H9 (cell line): ENCODE data around the gene THSD7A. TPM values are rescaled to one million over a fixed set of nuclear protein-coding genes. Genes with fewer than 3 reads are reported as not detected.

ENCODE experiments used
- DNase-seq: peaks from one replicate; pipeline ENCODE4 v3.0.0-alpha.2; 2017
- H2AFZ ChIP-seq: one replicate; pipeline ENCODE4 v1.6.1; 2013; ENCODE audit warnings: mild to moderate bottlenecking, low read length, control low read depth, moderate library complexity
- H2AK5ac ChIP-seq: 2 replicates; pipeline ENCODE4 v1.6.1; 2013; ENCODE audit warnings: low read length, control low read depth, mixed read lengths; ENCODE audit not compliant: insufficient read length
- H2BK120ac ChIP-seq: one replicate; pipeline ENCODE4 v1.6.1; 2013; ENCODE audit warnings: low read depth, mild to moderate bottlenecking, low read length, control low read depth, inconsistent platforms; ENCODE audit not compliant: poor library complexity, severe bottlenecking
- H2BK12ac ChIP-seq: 2 replicates; pipeline ENCODE4 v1.6.1; 2013; ENCODE audit warnings: low read length, control low read depth, mixed read lengths, low read depth; ENCODE audit not compliant: insufficient read length
- H2BK15ac ChIP-seq: 2 replicates; pipeline ENCODE4 v1.6.1; 2013; ENCODE audit warnings: low read depth, low read length, control low read depth
- H2BK20ac ChIP-seq: one replicate; pipeline ENCODE4 v1.6.1; 2013; ENCODE audit warnings: low read depth, mild to moderate bottlenecking, low read length, control low read depth, inconsistent platforms; ENCODE audit not compliant: poor library complexity, severe bottlenecking
- H2BK5ac ChIP-seq: 2 replicates; pipeline ENCODE4 v1.6.1; 2013; ENCODE audit warnings: low read length, control low read depth, mixed read lengths; ENCODE audit not compliant: insufficient read length
- H3K14ac ChIP-seq: 2 replicates; pipeline ENCODE4 v1.6.1; 2013; ENCODE audit warnings: low read length, control low read depth; ENCODE audit not compliant: insufficient read depth
- H3K18ac ChIP-seq: 2 replicates; pipeline ENCODE4 v1.6.1; 2013; ENCODE audit warnings: low read depth, mild to moderate bottlenecking, mixed read lengths, low read length, control low read depth; ENCODE audit not compliant: insufficient read length
- H3K23ac ChIP-seq: 2 replicates; pipeline ENCODE4 v1.6.1; 2013; ENCODE audit warnings: low read length, control low read depth, mixed read lengths, low read depth; ENCODE audit not compliant: insufficient read length
- H3K23me2 ChIP-seq: 2 replicates; pipeline ENCODE4 v1.6.1; 2013; ENCODE audit warnings: low read depth, mild to moderate bottlenecking, mixed read lengths, low read length, control low read depth; ENCODE audit not compliant: insufficient read length, poor library complexity, severe bottlenecking
- H3K27ac ChIP-seq: 2 replicates; pipeline ENCODE4 v1.5.1; 2013; ENCODE audit warnings: low read length, control low read depth, mixed read lengths, low read depth; ENCODE audit not compliant: insufficient read length
- H3K27me3 ChIP-seq: 2 replicates; pipeline ENCODE4 v1.6.1; 2013; ENCODE audit warnings: low read length, control low read depth, inconsistent platforms; ENCODE audit not compliant: insufficient read depth
- H3K4ac ChIP-seq: 2 replicates; pipeline ENCODE4 v1.6.1; 2013; ENCODE audit warnings: low read depth, mild to moderate bottlenecking, control low read depth, inconsistent platforms, low read length, moderate library complexity
- H3K4me1 ChIP-seq: 2 replicates; pipeline ENCODE4 v1.6.1; 2013; ENCODE audit warnings: low read length, control low read depth, inconsistent platforms; ENCODE audit not compliant: insufficient read depth
- H3K4me2 ChIP-seq: 2 replicates; pipeline ENCODE4 v1.6.1; 2013; ENCODE audit warnings: low read length, control low read depth, mixed read lengths; ENCODE audit not compliant: insufficient read length, insufficient read depth
- H3K56ac ChIP-seq: 2 replicates; pipeline ENCODE4 v1.6.1; 2013; ENCODE audit warnings: low read depth, mild to moderate bottlenecking, mixed read lengths, low read length, control low read depth; ENCODE audit not compliant: insufficient read length
- H3K79me1 ChIP-seq: 2 replicates; pipeline ENCODE4 v1.6.1; 2013; ENCODE audit warnings: low read depth, mild to moderate bottlenecking, moderate library complexity, low read length, control low read depth, inconsistent platforms; ENCODE audit not compliant: insufficient read depth, poor library complexity, severe bottlenecking
- H3K79me2 ChIP-seq: 2 replicates; pipeline ENCODE4 v1.6.1; 2013; ENCODE audit warnings: low read length, control low read depth, inconsistent platforms; ENCODE audit not compliant: insufficient read depth
- H3K9ac ChIP-seq: 2 replicates; pipeline ENCODE4 v1.6.1; 2013; ENCODE audit warnings: low read length, control low read depth, mixed read lengths; ENCODE audit not compliant: insufficient read length; ENCODE audit errors: extremely low read depth
- H3K9me3 ChIP-seq: one replicate; pipeline ENCODE4 v1.6.1; 2013; ENCODE audit warnings: low read depth, low read length, inconsistent platforms; ENCODE audit not compliant: control insufficient read depth
- H3T11ph ChIP-seq: one replicate; pipeline ENCODE4 v1.6.1; 2013; ENCODE audit warnings: mild to moderate bottlenecking, low read length, control low read depth, inconsistent platforms
- H4K20me1 ChIP-seq: one replicate; pipeline ENCODE4 v1.6.1; 2013; ENCODE audit not compliant: control insufficient read depth, insufficient read length, insufficient read depth
- H4K5ac ChIP-seq: 2 replicates; pipeline ENCODE4 v1.6.1; 2013; ENCODE audit warnings: low read depth, mild to moderate bottlenecking, mixed read lengths, low read length, control low read depth; ENCODE audit not compliant: insufficient read length
- H4K8ac ChIP-seq: replicated peaks from 2 replicates; pipeline ENCODE4 v1.6.1; 2013; ENCODE audit warnings: low read length, control low read depth, mixed read lengths, low read depth; ENCODE audit not compliant: insufficient read length
- H4K91ac ChIP-seq: 2 replicates; pipeline ENCODE4 v1.6.1; 2013; ENCODE audit warnings: low read depth, mild to moderate bottlenecking, moderate library complexity, mixed read lengths, low read length, control low read depth; ENCODE audit not compliant: insufficient read length
- H3K27ac Mint-ChIP-seq, 3 experiments: 2 replicates in 2 of 3; 3 replicates in 1 of 3; pipeline ENCODE4 v1.8.0; 2020 to 2021; ENCODE audit warnings: mixed read lengths in 3 of 3, mild to moderate bottlenecking in 1 of 3, moderate library complexity in 1 of 3
- H3K27me3 Mint-ChIP-seq: 2 replicates; pipeline ENCODE4 v1.8.0; 2021; ENCODE audit warnings: low read depth, mild to moderate bottlenecking, moderate library complexity, mixed read lengths
- H3K36me3 Mint-ChIP-seq, 3 experiments: 2 replicates in 2 of 3; 3 replicates in 1 of 3; pipeline ENCODE4 v1.8.0; 2020 to 2021; ENCODE audit warnings: low read depth in 3 of 3, mixed read lengths in 3 of 3; ENCODE audit not compliant: insufficient read depth in 1 of 3
- H3K4me1 Mint-ChIP-seq, 2 experiments: 2 replicates each; pipeline ENCODE4 v1.8.0; 2020; ENCODE audit warnings: mixed read lengths in 2 of 2
- H3K4me3 Mint-ChIP-seq, 2 experiments: 2 replicates in 1 of 2; 3 replicates in 1 of 2; pipeline ENCODE4 v1.8.0; 2020 to 2021; ENCODE audit warnings: mild to moderate bottlenecking in 2 of 2, mixed read lengths in 2 of 2, moderate library complexity in 1 of 2
- H3K9me3 Mint-ChIP-seq, 2 experiments: 2 replicates in 1 of 2; 3 replicates in 1 of 2; pipeline ENCODE4 v1.8.0; 2020; ENCODE audit warnings: mild to moderate bottlenecking in 2 of 2, mixed read lengths in 2 of 2, moderate library complexity in 1 of 2
- CTCF ChIP-seq: fragments of 200-600 bp; sonication (generic); conservative IDR thresholded peaks from 3 replicates; pipeline ENCODE4 v1.8.0; 2021; ENCODE audit warnings: antibody characterized with exemption, mild to moderate bottlenecking
- WGBS: extraction: QIAGEN DNeasy Blood & Tissue Kit; methylation state at CpG from one replicate; pipeline ENCODE4 v1.1.7; 2013; ENCODE audit warnings: missing lambda C conversion rate, low lambda C conversion rate, mixed read lengths; ENCODE audit not compliant: insufficient read length; ENCODE audit errors: extremely low coverage; 5-methylcytosine and 5-hydroxymethylcytosine counted together
- total RNA-seq: library from RNA; stranded (reverse); gene quantifications from 2 replicates; pipeline ENCODE4 v1.2.1, GENCODE V29; 2021

THSD7A gene
- total RNA-seq, 1 experiment from 2014 or later: 0.42 TPM

DNA sequence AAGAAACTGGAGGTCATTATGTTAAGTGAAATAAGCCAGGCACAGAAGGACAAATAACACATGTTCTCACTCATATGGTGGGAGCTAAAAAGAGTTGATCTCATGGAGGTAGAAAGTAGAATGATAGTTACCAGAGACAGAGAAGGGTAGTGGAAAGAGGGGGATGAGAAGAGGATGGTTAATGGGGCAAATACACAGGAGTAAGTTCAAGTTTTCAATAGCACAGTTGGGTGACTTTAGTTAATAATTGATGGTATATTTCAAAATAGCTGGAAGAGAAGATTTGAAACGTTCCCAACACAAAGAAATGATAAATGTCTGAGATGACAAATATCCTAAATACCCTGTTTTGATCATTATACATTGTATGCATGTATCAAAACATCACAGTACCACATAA lies 261.8 kb downstream of the THSD7A start:
- Histone ChIP-seq H3K56ac (no peak overlapping the region), H2AFZ (no peak overlapping the region), H3K4me2 (no peak overlapping the region), H2BK120ac (no peak overlapping the region), H3K9me3 (no peaks in the 10 kb centered on the region), H3K27me3 (no peaks in the 10 kb centered on the region), H3K18ac (no peak overlapping the region), H3K79me2 (no peaks in the 10 kb centered on the region), H3K27ac (no peak overlapping the region), H3K79me1 (no peaks in the 10 kb centered on the region), H2BK20ac (no peak overlapping the region), H2AK5ac (no peak overlapping the region), H4K8ac (no peak overlapping the region), H3T11ph (no peak overlapping the region), H4K5ac (no peak overlapping the region), H3K4me1 (no peaks in the 10 kb centered on the region), H3K4ac (no peak overlapping the region), H2BK12ac (no peak overlapping the region), H3K23ac (no peak overlapping the region), H3K9ac (no peak overlapping the region), H3K23me2 (no peaks in the 10 kb centered on the region), H4K20me1 (no peaks in the 10 kb centered on the region), H4K91ac (no peak overlapping the region), H2BK15ac (no peak overlapping the region), H2BK5ac (no peak overlapping the region), H3K14ac (no peak overlapping the region)
- no peak for DNase-seq
- no CpG with 5 or more reads among the region's 1 CpG for WGBS
- TF ChIP-seq CTCF: no peak
- Mint-ChIP-seq H3K4me3 (no peak overlapping the region), H3K9me3 (no peaks in the 10 kb centered on the region), H3K4me1 (no peaks in the 10 kb centered on the region), H3K36me3 (no peaks in the 10 kb centered on the region), H3K27ac (no peak overlapping the region), H3K27me3 (no peaks in the 10 kb centered on the region)
